Kidney (tissue), 14 donors: ENCODE measurements around the gene PROSER3. TPM values are rescaled to one million over a fixed set of nuclear protein-coding genes. Genes with fewer than 3 reads are reported as not detected.

Experiments
- DNase-seq, 5 donors: peaks; one replicate each; pipeline ENCODE4 v3.0.0-alpha.2; 2013 to 2020
- FAIRE-seq: peaks from 2 replicates; lab custom pipeline; 2012; peaks lifted over from hg19 to GRCh38; lab: Jason Lieb, UNC
- H3K27ac ChIP-seq, 2 donors: one replicate each; pipeline ENCODE4 v1.7.0; 2013; ENCODE audit warnings: low read depth in 2 of 2, low read length in 2 of 2, inconsistent platforms in 1 of 2
- H3K27me3 ChIP-seq: one replicate; pipeline ENCODE4 v1.7.1; 2013; ENCODE audit warnings: low read length, inconsistent platforms; ENCODE audit not compliant: control insufficient read depth, insufficient read depth
- H3K36me3 ChIP-seq, 3 donors: one replicate each; pipeline versions ENCODE4 v1.7.0 to v1.7.1; 2013; ENCODE audit warnings: low read length in 3 of 3, control low read depth in 1 of 3, inconsistent platforms in 1 of 3; ENCODE audit not compliant: insufficient read depth in 3 of 3, control insufficient read depth in 2 of 3
- H3K4me1 ChIP-seq, 3 donors: one replicate each; pipeline versions ENCODE4 v1.7.0 to v1.7.1; 2013; ENCODE audit warnings: low read length in 3 of 3, inconsistent platforms in 1 of 3, low read depth in 1 of 3; ENCODE audit not compliant: control insufficient read depth in 2 of 3, insufficient read depth in 2 of 3
- H3K4me3 ChIP-seq, 3 donors: one replicate each; pipeline versions ENCODE4 v1.7.0 to v1.8.1; 2013; ENCODE audit warnings: low read length in 3 of 3, control low read depth in 1 of 3, inconsistent platforms in 1 of 3
- H3K9ac ChIP-seq, 3 donors: one replicate each; pipeline versions ENCODE4 v1.7.0 to v1.7.1; 2013; ENCODE audit warnings: low read length in 3 of 3, control low read depth in 1 of 3, inconsistent platforms in 1 of 3
- H3K9me3 ChIP-seq, 3 donors: one replicate each; pipeline versions ENCODE4 v1.7.0 to v1.7.1; 2013; ENCODE audit warnings: low read length in 3 of 3, control low read depth in 1 of 3, inconsistent platforms in 1 of 3; ENCODE audit not compliant: control insufficient read depth in 2 of 3, insufficient read depth in 1 of 3
- intact Hi-C: fragments of 100-400 bp; cut with DNase I; formaldehyde crosslinking; loops from one replicate; pipeline ENCODE4 v1.11.1; 2022
- polyA plus RNA-seq: library from polyadenylated mRNA; stranded (reverse); fragments of 350-450 nt; fragmentation: Illumina TruSeq; extraction: RNeasy Lipid Tissue Mini Kit (QIAGEN cat#74804); gene quantifications from one replicate; pipeline ENCODE4 v1.2.3, GENCODE V29; 2014; ENCODE audit warnings: low read depth, low replicate concordance; ENCODE audit not compliant: insufficient read depth
- total RNA-seq: library from RNA; stranded (reverse); fragmentation: NEBNext Ultra II Directional; extraction: Animal tissue kit (Norgen Biotek cat#: 25700); gene quantifications from one replicate; pipeline ENCODE4 v1.2.1, GENCODE V29; 2021
- TF ChIP-seq, protein P1 (sequence below): IDR thresholded peaks from 3 replicates; pipeline ENCODE4 v1.5.1; 2012; ENCODE audit warnings: mild to moderate bottlenecking, moderate library complexity, borderline replicate concordance; ENCODE audit not compliant: insufficient read depth; ENCODE audit errors: extremely low read depth
- donor health status: control.
- donor health status: control.
- donor health status: control.
- donor health status: control.
- donor health status: control.
- donor health status: DM: yes; HTN: yes; CAD: no.
- donor health status: Normal renal cell carcinoma (clear cell type).

The PROSER3 gene
- total and polyA plus RNA-seq, 2 donors from 2014 or later = 2.8 to 34.9 TPM

GRCh38 chr19:35738887-35739229 is 19.1 kb upstream of the PROSER3 start:
- H3K36me3 ChIP-seq = peaks cover 2 to 18% (median 11%) of the 10 kb centered on the region in 3 donors
- no peak overlapping the region for H3K27ac ChIP-seq
- no peaks in the 10 kb centered on the region for H3K27me3 ChIP-seq

DNA sequence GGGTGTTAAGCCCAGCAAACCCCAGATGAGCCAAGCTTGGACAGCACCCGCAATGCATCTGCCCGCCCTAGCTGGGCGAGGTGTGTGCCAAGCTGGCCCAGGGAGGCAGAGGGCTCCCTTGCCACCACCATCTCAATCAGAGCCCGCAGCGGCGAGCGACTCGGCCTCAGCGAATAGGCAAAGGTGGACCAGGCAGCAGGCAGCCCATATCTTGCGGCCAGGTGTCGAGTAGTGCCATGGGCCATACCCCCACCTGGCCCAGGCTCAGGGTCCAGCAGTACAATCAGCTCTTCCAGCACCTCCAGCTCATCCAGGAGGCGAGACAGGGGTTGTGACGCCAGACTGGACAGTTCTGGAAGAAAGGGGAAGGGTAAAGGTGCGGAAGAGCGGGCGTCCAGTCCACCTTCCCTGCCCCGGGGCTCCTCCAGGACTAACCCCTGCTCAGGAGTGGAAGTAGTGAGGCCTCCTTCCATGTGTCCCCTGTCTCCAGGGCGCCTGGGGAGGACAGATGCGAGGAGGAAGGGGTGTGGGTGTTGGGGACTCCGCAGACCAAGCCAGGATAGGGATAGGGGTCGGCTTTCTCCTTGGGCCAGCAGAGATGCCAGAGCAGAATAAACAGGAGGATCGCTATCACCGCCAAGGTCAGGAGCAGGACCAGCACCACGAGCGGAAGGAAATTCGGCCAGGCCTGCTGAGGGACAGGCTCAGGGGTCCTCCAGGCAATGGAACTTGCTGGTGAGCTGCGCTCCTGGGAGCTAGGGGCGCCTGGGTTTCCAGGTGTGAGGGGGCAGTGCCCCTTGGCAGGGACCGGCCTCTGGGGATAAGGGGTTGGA is 18.5 kb upstream of the PROSER3 start:
- H3K36me3 ChIP-seq = peaks cover 2 to 14% (median 11%) of the 10 kb centered on the region in 3 donors
- H3K4me1 ChIP-seq = peaks cover 0 to 12% (median 0%) of the 10 kb centered on the region in 3 donors
- peak in 2 of 5 donors; percentile 69 to 82 for DNase-seq
- no peaks in the 10 kb centered on the region for H3K9me3 ChIP-seq
- no peaks in the 10 kb centered on the region for H3K27me3 ChIP-seq
- peak overlapping the region; percentile 87 to 88 for H3K27ac ChIP-seq
- TF ChIP-seq, protein P1, sequence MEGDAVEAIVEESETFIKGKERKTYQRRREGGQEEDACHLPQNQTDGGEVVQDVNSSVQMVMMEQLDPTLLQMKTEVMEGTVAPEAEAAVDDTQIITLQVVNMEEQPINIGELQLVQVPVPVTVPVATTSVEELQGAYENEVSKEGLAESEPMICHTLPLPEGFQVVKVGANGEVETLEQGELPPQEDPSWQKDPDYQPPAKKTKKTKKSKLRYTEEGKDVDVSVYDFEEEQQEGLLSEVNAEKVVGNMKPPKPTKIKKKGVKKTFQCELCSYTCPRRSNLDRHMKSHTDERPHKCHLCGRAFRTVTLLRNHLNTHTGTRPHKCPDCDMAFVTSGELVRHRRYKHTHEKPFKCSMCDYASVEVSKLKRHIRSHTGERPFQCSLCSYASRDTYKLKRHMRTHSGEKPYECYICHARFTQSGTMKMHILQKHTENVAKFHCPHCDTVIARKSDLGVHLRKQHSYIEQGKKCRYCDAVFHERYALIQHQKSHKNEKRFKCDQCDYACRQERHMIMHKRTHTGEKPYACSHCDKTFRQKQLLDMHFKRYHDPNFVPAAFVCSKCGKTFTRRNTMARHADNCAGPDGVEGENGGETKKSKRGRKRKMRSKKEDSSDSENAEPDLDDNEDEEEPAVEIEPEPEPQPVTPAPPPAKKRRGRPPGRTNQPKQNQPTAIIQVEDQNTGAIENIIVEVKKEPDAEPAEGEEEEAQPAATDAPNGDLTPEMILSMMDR = no peak
- peak overlapping the region in 1 of 3 donors; percentile 75 for H3K4me3 ChIP-seq
- intact Hi-C loops = no loop called here
- no peak for FAIRE-seq
- H3K9ac ChIP-seq = peak overlapping the region in 1 of 3 donors; percentile 61

More at GRCh38 chr19:35738887-35739229, 19.1 kb upstream of the PROSER3 start:
- intact Hi-C loops = no loop called here
- DNase-seq = no peak
- Histone ChIP-seq H3K4me3 (no peak overlapping the region), H3K4me1 (peaks cover 0 to 8% (median 0%) of the 10 kb centered on the region in 3 donors), H3K9ac (no peak overlapping the region), H3K9me3 (no peaks in the 10 kb centered on the region)
- TF ChIP-seq, protein P1 = no peak
- no peak for FAIRE-seq

GRCh38 chr19:35740108-35740422 is 17.9 kb upstream of the PROSER3 start:
- peak overlapping the region; percentile 44 to 75 (median 45) for H3K4me3 ChIP-seq
- FAIRE-seq (no peak), DNase-seq (no peak)
- peaks cover 2 to 14% (median 11%) of the 10 kb centered on the region in 3 donors for H3K36me3 ChIP-seq
- TF ChIP-seq, protein P1 = no peak
- H3K4me1 ChIP-seq = peaks cover 0 to 12% (median 0%) of the 10 kb centered on the region in 3 donors
- H3K9me3 ChIP-seq = no peaks in the 10 kb centered on the region
- intact Hi-C loops = no loop called here
- H3K27ac ChIP-seq = peak overlapping the region; percentile 87 to 88
- no peaks in the 10 kb centered on the region for H3K27me3 ChIP-seq
- H3K9ac ChIP-seq = peak overlapping the region in 2 of 3 donors; percentile 61 to 69
